Motor neuron (in vitro differentiated cells): ENCODE data around the gene MYO15B. TPM values are rescaled to one million over a fixed set of nuclear protein-coding genes. Genes with fewer than 3 reads are reported as not detected.
"Not testable (repeated sequence)": the region's sequence is repeated elsewhere in the genome, so short reads cannot be mapped to it uniquely, and the experiment has no call there.

Experiments
- ATAC-seq, 8 experiments: fragments of 200-7000 bp; cut with Tn5 transposase; replicated peaks in 6 of 8; 2 replicates each; pipeline ENCODE4 v1.8.0; 2021; ENCODE audit warnings: mild to moderate bottlenecking in 8 of 8, moderate library complexity in 8 of 8
- H3K27ac ChIP-seq, 2 donors: fragments of 250-450 bp; sonication (Bioruptor Pico); 2 replicates each; pipeline ENCODE4 v1.9.0; 2021; ENCODE audit warnings: antibody characterized with exemption in 2 of 2, mild to moderate bottlenecking in 2 of 2, moderate library complexity in 1 of 2
- H3K4me1 ChIP-seq, 2 donors: fragments of 250-450 bp; sonication (Bioruptor Pico); replicated peaks in 1 of 2; 2 replicates each; pipeline ENCODE4 v1.6.1; 2021; ENCODE audit warnings: antibody characterized with exemption in 2 of 2, mild to moderate bottlenecking in 2 of 2, moderate library complexity in 1 of 2
- H3K4me3 ChIP-seq, 5 donors: fragments of 250-450 bp; sonication (Bioruptor Pico); 2 replicates each; pipeline ENCODE4 v1.9.0; 2021; ENCODE audit warnings: antibody characterized with exemption in 5 of 5, mild to moderate bottlenecking in 5 of 5, moderate library complexity in 4 of 5
- WGBS, 10 experiments: fragments of 450-650 bp; shearing (Covaris generic); methylation state at CpG; one replicate each; pipeline ENCODE4 v1.0.0; 2022; 5-methylcytosine and 5-hydroxymethylcytosine counted together
- in situ Hi-C, 9 experiments: fragments of 400-800 bp; cut with MboI; loops; one replicate each; pipeline ENCODE4 v1.15.0; 2021; ENCODE audit warnings: low sequenced_read_pairs in 9 of 9, low pct_unique_long_range_greater_than_20kb in 2 of 9; ENCODE audit not compliant: unreplicated experiment in 9 of 9
- total RNA-seq, 8 experiments: library from RNA; unstranded; fragments of 300-600 nt; gene quantifications; 2 replicates each; pipeline versions ENCODE4 v1.2.3 to v1.2.4, GENCODE V29; 2022

Gene MYO15B
- total RNA-seq, 8 experiments from 2014 or later: 2.9 to 31.5 (median 4.5) TPM

DNA sequence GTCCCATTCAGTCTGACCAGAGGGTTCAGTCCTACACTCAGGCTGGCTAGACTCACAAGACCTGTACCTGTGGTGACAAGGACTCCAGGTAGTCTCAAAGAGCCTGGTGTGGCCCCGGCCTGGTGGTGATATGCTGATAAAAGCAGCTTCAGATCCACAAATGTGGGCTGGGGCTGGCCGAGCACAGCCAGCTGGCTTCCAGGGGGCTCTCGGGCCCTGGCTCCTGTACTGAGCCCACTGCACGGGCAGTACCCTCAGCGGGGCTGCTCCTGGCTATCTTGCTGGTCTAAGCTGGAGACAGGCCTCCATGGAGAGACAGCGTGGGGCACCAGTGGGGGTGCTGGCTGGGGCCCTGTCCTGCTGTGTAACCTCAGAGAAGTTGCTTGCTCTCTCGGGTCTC, 50.0 kb downstream of the MYO15B start:
- no peak overlapping the region for H3K27ac ChIP-seq
- in situ Hi-C loops: no loop called here
- H3K4me1 ChIP-seq: peaks cover 18 to 19% of the 10 kb centered on the region in 2 donors
- 85 to 100% (median 89%) methylated on average over 2 to 6 of the region's 7 CpGs; no CpG with 5 or more reads in 7 of the 10 experiments for WGBS, 10 experiments
- ATAC-seq: no peak
- H3K4me3 ChIP-seq: no peak overlapping the region

DNA sequence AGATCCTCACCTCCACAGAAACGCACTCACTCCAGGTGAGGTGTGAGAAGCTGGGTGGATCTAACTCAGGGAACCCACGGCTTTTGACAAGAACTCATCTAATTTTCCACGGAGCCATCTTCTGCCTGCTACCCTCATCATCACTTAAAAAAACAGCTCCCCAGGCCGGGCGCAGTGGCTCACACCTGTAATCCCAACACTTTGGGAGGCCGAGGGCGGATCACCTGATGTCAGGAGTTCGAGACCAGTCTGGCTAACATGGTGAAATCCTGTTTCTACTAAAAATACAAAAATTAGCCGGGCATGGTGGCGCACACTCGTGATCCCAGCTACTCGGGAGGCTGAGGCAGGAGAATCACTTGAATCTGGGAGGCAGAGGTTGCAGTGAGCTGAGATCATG, 50.4 kb downstream of the MYO15B start:
- H3K27ac ChIP-seq, in situ Hi-C loops, H3K4me3 ChIP-seq, ATAC-seq: not testable (repeated sequence)
- WGBS, 10 experiments: 80 to 100% (median 95%) methylated on average over 1 to 11 of the region's 12 CpGs; no CpG with 5 or more reads in 5 of the 10 experiments
- peaks cover 19 to 23% of the 10 kb centered on the region in 2 donors for H3K4me1 ChIP-seq

DNA sequence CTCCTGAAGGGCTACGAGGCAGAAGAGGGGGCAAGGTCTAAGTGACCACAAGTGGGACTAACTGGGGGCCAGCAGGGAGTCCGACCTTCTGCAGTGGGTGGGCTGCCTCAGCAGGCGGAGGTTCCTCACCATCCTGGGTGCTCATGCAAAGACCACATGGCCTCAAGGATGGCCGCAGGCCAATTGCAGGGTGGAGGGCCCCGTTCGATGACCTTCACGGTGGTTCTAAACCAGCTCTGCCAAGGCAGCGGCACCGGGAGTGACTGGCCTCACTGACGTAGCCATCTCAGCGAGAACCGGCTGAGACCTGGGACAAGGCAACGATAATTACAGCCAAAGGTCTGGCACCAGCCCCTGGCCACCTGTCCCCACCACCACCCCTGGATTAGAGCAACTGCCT, 51.3 kb downstream of the MYO15B start:
- no peak for ATAC-seq
- H3K27ac ChIP-seq: no peak overlapping the region
- in situ Hi-C loops: no loop called here
- H3K4me3 ChIP-seq: no peak overlapping the region
- 94 to 100% (median 98%) methylated on average over 1 to 4 of the region's 13 CpGs; no CpG with 5 or more reads in 6 of the 10 experiments for WGBS, 10 experiments
- H3K4me1 ChIP-seq: peaks cover 16 to 21% of the 10 kb centered on the region in 2 donors

DNA sequence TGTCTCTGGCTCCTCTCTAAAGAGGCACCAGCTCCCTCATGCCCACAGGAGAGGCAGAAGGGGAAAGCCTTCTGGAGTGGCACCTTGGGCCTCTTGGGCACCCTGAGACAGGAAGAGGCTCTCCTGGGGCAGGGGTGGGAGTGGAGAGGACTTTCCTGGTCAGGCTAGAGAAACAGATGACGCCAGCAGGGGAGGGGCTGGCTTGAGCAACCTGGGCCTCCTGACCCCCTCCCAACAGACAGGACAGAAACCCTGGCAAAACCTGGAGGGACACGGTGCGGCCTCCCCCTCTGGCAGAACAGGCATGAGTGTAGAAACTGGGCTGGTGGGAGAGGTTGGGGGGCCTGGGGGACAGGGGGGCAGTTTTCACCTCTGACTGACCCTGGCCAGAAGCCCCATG, 51.7 kb downstream of the MYO15B start:
- H3K27ac ChIP-seq: no peak overlapping the region
- no peak for ATAC-seq
- in situ Hi-C loops: no loop called here
- no peak overlapping the region for H3K4me3 ChIP-seq
- peaks cover 12 to 17% of the 10 kb centered on the region in 2 donors for H3K4me1 ChIP-seq
- WGBS, 10 experiments: no CpG with 5 or more reads among the region's 3 CpGs

DNA sequence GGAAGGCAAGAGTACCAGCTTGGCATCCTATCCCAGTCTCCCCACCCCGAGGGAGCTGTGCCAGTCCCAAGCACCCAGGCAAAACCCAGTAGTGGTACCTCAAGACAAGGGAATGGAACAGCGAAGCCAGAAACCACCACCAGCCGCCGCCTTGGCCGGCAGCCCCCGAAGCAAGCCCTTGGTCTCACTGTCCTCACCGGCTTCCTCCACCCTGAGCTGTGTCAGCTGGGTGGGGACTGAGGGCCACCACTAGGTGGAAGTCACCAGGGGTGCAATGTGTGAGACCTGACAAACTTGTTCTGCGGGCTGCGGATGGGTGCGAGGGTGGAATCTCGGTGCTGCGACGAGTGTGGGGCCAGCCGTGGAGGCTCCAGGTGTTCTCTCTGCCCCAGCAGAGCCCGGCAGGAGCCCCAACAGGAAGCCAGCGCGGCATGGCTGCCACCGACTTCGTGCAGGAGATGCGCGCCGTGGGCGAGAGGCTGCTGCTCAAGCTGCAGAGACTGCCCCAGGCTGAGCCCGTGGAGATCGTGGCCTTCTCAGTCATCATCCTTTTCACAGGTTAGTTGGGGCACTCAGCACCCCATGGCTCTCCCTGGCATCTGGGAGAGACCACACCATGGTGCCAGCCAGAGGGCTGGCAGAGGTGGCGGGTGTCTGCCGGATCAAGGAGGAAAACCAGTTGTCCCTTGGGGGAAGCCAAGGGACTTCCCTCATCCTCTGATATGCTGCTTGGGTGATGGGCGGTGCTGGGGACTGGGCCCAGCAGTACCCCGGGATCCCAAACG, 52.4 kb downstream of the MYO15B start:
- Histone ChIP-seq H3K4me3 (no peak overlapping the region), H3K4me1 (peaks cover 7 to 11% of the 10 kb centered on the region in 2 donors), H3K27ac (no peak overlapping the region)
- WGBS, 10 experiments: 69 to 100% (median 87%) methylated on average over 2 to 10 of the region's 30 CpGs; no CpG with 5 or more reads in 5 of the 10 experiments
- in situ Hi-C loops: no loop called here
- ATAC-seq: no peak

DNA sequence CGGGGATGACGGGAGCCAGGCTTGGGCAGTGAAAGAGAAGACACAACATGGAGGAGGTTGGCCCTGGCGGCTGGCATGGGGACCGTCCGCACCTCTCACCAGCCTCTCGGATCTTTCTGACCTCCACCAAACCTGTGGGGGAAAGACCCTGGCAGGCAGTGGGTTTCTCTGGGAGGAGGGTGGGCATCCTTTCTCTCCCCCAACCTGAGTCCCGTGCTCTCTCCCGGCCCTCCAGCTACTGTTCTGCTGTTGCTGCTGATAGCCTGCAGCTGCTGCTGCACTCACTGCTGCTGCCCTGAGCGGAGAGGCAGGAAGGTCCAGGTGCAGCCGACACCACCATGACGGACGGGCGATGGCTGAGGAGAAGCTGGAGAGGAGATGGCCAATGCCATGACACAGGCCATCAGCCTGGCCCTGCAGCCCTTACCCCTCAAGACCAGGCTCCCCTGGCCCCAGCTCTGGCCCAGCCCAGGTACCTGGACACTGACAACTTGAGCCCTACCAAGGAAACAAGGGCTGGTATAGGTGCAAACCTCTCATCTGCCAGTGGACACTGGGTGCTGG, 53.0 kb downstream of the MYO15B start:
- no peak for ATAC-seq
- in situ Hi-C loops: no loop called here
- Histone ChIP-seq H3K27ac (no peak overlapping the region), H3K4me1 (peaks cover 7 to 10% of the 10 kb centered on the region in 2 donors), H3K4me3 (no peak overlapping the region)
- WGBS, 10 experiments: 40 to 100% (median 88%) methylated on average over 1 to 3 of the region's 13 CpGs; no CpG with 5 or more reads in 6 of the 10 experiments

DNA sequence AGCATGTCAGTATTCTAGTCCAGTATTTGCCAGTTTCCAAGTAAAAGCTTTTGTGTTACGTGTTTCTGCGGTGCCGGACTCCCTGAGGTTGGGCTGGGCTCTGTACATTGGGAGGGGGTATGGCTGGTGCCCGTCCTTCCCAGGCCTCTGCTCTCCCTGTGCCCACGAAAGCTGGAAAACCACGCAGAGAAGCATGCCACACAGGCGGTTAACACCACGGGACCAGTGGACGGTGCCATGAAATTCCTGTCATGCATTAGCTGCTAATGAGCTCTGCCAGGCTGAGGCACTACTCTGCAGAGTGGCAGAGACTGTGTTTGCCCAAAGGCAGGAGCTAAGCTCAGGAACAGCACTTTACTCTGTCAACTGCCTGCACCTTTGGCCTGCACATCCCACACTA, 53.7 kb downstream of the MYO15B start:
- ATAC-seq: no peak
- WGBS, 10 experiments: 93 to 97% (median 96%) methylated on average over 3 to 7 of the region's 9 CpGs; no CpG with 5 or more reads in 7 of the 10 experiments
- in situ Hi-C loops: no loop called here
- Histone ChIP-seq H3K4me3 (no peak overlapping the region), H3K27ac (no peak overlapping the region), H3K4me1 (peaks cover 7 to 10% of the 10 kb centered on the region in 2 donors)

DNA sequence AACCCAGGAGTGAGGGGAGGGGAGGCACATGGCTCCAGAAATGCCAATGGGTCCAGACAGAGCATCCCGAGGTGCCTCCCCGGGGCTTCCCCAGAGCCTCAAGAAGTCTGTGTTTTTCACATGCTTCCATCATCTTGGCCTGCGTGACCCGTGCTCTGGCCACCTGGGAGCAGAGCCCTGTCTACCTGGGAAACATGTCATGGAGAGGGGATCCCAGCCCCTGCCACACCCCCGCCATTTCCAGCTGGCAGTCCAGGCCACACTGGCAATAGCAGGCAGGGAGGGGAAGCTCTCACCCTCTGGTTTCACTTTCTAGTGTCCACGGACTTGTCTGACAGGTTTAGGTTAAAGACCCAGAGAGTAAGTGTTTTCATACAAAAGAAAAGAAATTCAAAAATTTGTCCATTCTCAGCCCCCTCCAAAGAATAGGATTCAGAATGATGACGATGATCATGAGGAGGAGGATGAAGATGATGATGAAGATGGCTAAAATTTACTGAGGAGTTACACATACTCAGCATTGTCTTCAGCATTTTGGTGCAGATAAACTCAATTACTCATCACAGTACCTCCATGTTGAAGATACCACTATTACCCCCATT, 54.7 kb downstream of the MYO15B start:
- H3K4me1 ChIP-seq: peaks cover 7 to 10% of the 10 kb centered on the region in 2 donors
- WGBS, 10 experiments: 55 to 96% (median 83%) methylated on average over 2 to 5 of the region's 7 CpGs; no CpG with 5 or more reads in 3 of the 10 experiments
- in situ Hi-C loops: no loop called here
- no peak overlapping the region for H3K4me3 ChIP-seq
- H3K27ac ChIP-seq: no peak overlapping the region
- no peak for ATAC-seq

DNA sequence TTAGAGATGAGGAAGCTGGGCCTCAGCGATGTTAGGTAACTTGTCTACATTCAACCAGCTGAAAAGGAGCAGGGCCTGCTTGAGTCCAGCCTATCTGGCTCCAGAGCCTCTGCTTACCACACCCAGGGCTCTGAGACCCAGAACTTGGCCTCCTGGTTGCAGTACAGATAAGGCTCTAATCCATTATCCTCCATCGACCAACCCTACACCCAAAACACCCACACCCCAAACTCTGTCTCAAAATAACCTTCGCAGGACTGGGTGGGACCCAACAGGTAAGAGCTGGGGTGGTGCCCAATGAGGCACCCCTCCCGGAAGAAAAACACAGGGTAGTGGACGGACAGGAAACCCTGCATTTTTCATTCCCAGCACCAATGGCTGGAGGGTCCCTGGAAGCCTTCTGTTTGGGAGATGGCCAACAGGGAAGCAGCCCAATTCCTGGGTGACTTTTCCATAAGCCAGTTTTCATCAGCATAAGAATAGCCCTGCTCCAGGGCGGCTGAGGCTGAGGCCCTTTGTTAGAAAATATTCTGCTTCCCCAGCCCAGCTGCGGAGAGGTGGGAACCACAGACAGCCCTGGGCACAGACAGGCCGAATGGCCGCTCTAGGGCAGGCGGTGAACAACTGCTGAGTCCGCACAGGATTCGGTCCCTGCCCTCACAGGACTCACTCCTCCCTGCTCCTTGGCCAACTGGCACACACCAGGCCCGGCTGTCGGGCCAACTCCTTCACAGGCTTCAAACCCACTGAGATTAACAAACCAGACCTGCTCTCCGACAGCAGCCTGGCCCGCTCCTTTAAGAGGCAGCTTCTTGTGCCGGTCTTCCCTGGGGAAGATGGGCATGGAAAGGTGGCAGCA, 55.4 kb downstream of the MYO15B start:
- Histone ChIP-seq H3K27ac (peak overlapping the region; percentile 19 to 52), H3K4me1 (peaks cover 7 to 10% of the 10 kb centered on the region in 2 donors), H3K4me3 (no peak overlapping the region)
- peak in 4 of 8 experiments; percentile 68 to 83 (median 74) for ATAC-seq
- in situ Hi-C loops: no loop called here
- 27 to 100% (median 78%) methylated on average over 1 to 6 of the region's 17 CpGs; no CpG with 5 or more reads in 3 of the 10 experiments for WGBS, 10 experiments

DNA sequence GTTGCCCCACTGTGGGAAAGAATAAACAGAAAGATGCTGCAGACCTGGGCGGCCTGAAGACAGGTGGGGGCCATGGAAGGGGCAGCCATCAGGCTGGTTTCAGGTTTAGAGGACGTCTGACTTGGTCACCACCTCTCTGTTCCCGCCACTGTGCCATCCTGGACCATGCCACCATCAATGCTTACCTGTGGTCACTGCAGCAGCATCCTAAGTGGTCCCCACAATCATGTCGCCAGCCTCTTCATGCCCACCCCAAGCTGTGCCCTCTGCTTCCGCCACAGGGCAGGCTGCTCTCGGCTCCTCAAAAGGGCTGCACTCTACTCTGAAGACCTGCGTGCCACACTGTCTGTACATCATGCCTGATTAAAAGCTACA, 56.0 kb downstream of the MYO15B start:
- no peak overlapping the region for H3K4me3 ChIP-seq
- in situ Hi-C loops: no loop called here
- peak overlapping the region in 1 of 2 donors; percentile 52 for H3K27ac ChIP-seq
- H3K4me1 ChIP-seq: peaks cover 7 to 10% of the 10 kb centered on the region in 2 donors
- WGBS, 10 experiments: 67 to 100% (median 90%) methylated on average over 1 to 3 of the region's 7 CpGs; no CpG with 5 or more reads in 7 of the 10 experiments
- ATAC-seq: no peak

DNA sequence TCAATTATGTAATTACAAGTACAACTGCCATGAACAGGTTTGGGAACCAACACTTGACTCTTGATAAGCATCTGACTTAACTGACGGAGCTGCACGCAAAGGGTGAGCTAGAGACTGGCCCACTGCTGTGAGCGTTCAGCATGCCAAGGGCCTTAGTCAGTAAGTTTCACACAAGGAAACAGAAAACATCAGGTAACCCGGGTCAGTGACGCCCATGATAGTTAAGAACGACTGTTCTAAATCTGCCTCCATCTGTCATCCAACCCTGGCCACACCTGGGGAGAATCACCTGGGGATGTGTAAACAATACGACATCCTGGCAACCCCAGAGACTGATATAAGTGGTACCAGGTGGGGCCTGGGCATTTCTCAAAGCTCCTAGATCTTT, 57.9 kb downstream of the MYO15B start:
- in situ Hi-C loops: no loop called here
- Histone ChIP-seq H3K4me1 (peaks cover 7 to 10% of the 10 kb centered on the region in 2 donors), H3K4me3 (no peak overlapping the region), H3K27ac (no peak overlapping the region)
- 60 to 94% (median 80%) methylated on average over 1 to 6 of the region's 7 CpGs; no CpG with 5 or more reads in 4 of the 10 experiments for WGBS, 10 experiments
- ATAC-seq: no peak

DNA sequence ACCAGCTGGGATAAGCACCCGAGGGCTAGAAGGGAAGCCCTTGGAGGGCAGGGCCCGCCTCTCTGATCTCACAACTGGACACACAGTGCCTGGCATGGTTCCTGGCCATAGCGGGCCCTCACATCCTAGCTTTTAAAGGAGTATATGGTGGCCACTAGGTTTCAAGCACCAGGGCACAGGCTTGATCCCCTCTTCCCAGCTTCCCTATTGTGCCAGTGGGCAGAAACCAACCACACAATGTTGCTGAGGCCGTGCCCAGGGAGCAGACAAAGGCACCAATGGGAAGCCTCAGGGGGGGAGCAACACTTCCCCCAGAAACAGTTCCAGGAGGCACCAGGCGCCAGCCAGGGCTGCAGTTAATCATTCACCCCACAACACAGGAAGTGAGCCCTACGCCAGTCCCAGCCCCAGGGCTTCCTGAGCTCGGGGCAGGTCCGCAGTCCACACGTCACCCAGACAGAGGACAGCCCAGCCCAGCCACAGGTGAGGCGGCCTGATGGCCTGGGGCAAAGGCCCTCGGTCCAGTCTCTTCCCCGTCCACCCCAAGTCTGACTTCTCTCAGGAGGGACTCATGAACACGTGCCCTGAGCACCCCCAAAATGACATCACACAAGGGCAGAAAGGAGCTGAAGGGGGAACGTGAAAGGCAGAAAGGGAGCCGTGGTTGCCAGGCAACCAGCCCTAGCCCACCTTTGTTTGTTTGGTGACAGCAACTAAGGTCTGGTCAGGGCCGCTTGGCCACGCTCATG, 58.5 kb downstream of the MYO15B start:
- 40 to 100% (median 89%) methylated on average over 1 to 14 of the region's 17 CpGs; no CpG with 5 or more reads in 3 of the 10 experiments for whole genome bisulfite sequencing, 10 experiments

More for the DNA sequence above, 58.5 kb downstream of the MYO15B start:
- in situ Hi-C loops: no loop called here
- Histone ChIP-seq H3K27ac (no peak overlapping the region), H3K4me3 (no peak overlapping the region), H3K4me1 (peaks cover 7 to 10% of the 10 kb centered on the region in 2 donors)
- peak in 1 of 8 experiments; percentile 44 for ATAC-seq
